Right lobe of liver (tissue), 6 donors: Measurements from ENCODE around the gene ACSS1. TPM values are rescaled to one million over a fixed set of nuclear protein-coding genes. Genes with fewer than 3 reads are reported as not detected.

Experiments used
- ATAC-seq, 4 donors: fragments of 200-7000 bp; cut with Tn5 transposase; one replicate each; pipeline ENCODE4 v1.9.1; 2020; ENCODE audit warnings: mild to moderate bottlenecking in 4 of 4, moderate library complexity in 4 of 4
- DNase-seq, 3 donors: peaks; one replicate each; pipeline ENCODE4 v3.0.0-alpha.2; 2020
- H3K27ac ChIP-seq, 3 donors: fragments of 200-600 bp; one replicate each; pipeline ENCODE4 v1.8.0; 2022
- H3K27me3 ChIP-seq, 2 donors: fragments of 200-600 bp; one replicate each; pipeline ENCODE4 v1.8.0; 2022
- H3K36me3 ChIP-seq, 4 donors: fragments of 200-600 bp; sonication (generic) in 1 of 4; one replicate each; pipeline versions ENCODE4 v1.5.1 to v1.8.0; 2017 to 2022; ENCODE audit warnings: control low read depth in 1 of 4
- H3K4me1 ChIP-seq, 4 donors: fragments of 200-600 bp; sonication (generic) in 1 of 4; one replicate each; pipeline versions ENCODE4 v1.5.1 to v1.8.0; 2017 to 2022; ENCODE audit warnings: control low read depth in 1 of 4
- H3K4me3 ChIP-seq, 3 donors: fragments of 200-600 bp; one replicate each; pipeline ENCODE4 v1.8.0; 2022
- H3K9me3 ChIP-seq, 4 donors: fragments of 200-600 bp; sonication (generic) in 1 of 4; one replicate each; pipeline versions ENCODE4 v1.5.1 to v1.8.0; 2017 to 2022; ENCODE audit warnings: control low read depth in 1 of 4
- POLR2A ChIP-seq: fragments of 450-650 bp; IDR thresholded peaks from one replicate; pipeline ENCODE4 v1.6.1; 2017; ENCODE audit warnings: antibody characterized with exemption, mild to moderate bottlenecking
- WGBS: methylation state at CpG from one replicate; pipeline ENCODE4 v1.1.6; 2018; ENCODE audit warnings: low coverage, low lambda C conversion rate; ENCODE audit not compliant: insufficient coverage; ENCODE audit errors: missing lambda C conversion rate; 5-methylcytosine and 5-hydroxymethylcytosine counted together
- intact Hi-C, 2 donors: fragments of 100-400 bp; cut with DNase I; formaldehyde crosslinking; loops; one replicate each; pipeline versions ENCODE4 v1.11.2 to v1.14.1; 2022
- total RNA-seq, 6 experiments: library from RNA; depleted of rRNA in 2 of 6; stranded (reverse); fragments of >200 nt in 2 of 6; fragmentation: NEBNext Ultra II Directional in 3 of 6; extraction: Animal tissue kit (Norgen Biotek cat#: 25700) in 3 of 6; gene quantifications; one replicate each; pipeline versions ENCODE4 v1.1.0 to v1.2.4, GENCODE V29; 2016 to 2023
- TF ChIP-seq, protein P1 (sequence below), 4 donors: fragments of 200-600 bp in 3 of 4; fragments of 450-650 bp in 1 of 4; IDR thresholded peaks; one replicate each; pipeline versions ENCODE4 v1.5.1 to v1.8.0; 2016 to 2022; ENCODE audit warnings: antibody characterized with exemption in 4 of 4, mild to moderate bottlenecking in 2 of 4
- donor health status: DM: no; HTN: yes; CAD: no.
- donor health status: DM: no; HTN: no; CAD: no.
- donor health status: DM: no; HTN: no; CAD: no.
- donor health status: DM: no; HTN: yes; CAD: no.
- donor health status: DM: no; HTN: yes; CAD: no.

The ACSS1 gene
- total RNA-seq, 6 experiments from 2014 or later, result 3.5 to 9.1 (median 6.3) TPM

DNA sequence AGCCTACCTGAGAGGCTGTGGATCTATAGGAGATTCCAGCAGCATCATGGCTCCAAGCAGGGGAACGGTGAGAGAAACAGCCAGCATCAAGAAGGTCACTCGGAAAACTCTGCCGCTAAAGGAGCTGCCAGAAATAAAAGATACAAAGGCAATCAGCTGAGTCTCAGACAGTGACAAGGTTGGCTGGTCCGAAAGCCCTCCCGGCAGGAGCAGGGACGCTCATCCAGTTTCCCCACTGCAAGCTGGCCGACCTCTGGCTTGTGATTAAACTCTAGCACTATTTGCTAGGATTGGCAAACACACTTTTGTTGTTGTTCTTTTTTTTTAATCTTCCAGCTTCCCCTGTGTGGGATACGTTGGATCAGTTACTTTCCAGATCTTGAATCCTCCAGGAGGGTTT is 74.0 kb downstream of the ACSS1 start:
- peak overlapping the region; percentile 7 to 90 (median 25) for H3K27ac ChIP-seq
- 31% methylated on average over 8 of the region's 8 CpGs for whole genome bisulfite sequencing
- ATAC-seq, result peak; percentile 33 to 57 (median 44)

DNA sequence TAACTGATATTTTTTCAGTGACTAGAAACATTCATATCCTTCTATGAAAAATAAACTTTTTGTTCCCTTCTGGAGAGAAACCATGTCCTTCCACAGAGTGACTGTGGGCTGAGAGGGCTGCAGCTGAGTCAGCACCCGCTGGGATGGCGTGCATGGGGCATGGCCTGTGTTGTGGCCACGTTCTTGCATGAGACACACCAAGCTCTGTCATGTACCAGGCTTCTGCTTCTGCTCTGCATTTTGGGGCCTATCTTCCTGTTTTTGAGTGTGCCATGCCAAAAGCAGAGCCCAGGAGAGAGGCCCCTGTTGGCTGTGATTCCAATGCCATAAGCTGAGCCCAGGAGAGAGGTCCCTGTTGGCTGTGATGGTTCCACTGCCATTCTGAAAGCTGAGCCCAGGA is 76.1 kb downstream of the ACSS1 start:
- WGBS, result 34% methylated on average over 3 of the region's 3 CpGs
- Histone ChIP-seq H3K4me1 (peaks cover 0 to 69% (median 21%) of the 10 kb centered on the region in 4 donors), H3K27ac (no peak overlapping the region), H3K4me3 (no peak overlapping the region), H3K36me3 (peaks cover 0 to 21% (median 4%) of the 10 kb centered on the region in 4 donors), H3K27me3 (no peaks in the 10 kb centered on the region), H3K9me3 (no peaks in the 10 kb centered on the region)
- DNase-seq (peak in 2 of 3 donors; percentile 49 to 53), ATAC-seq (peak in 1 of 4 donors; percentile 8)
- no peak for TF ChIP-seq POLR2A
- TF ChIP-seq, protein P1, sequence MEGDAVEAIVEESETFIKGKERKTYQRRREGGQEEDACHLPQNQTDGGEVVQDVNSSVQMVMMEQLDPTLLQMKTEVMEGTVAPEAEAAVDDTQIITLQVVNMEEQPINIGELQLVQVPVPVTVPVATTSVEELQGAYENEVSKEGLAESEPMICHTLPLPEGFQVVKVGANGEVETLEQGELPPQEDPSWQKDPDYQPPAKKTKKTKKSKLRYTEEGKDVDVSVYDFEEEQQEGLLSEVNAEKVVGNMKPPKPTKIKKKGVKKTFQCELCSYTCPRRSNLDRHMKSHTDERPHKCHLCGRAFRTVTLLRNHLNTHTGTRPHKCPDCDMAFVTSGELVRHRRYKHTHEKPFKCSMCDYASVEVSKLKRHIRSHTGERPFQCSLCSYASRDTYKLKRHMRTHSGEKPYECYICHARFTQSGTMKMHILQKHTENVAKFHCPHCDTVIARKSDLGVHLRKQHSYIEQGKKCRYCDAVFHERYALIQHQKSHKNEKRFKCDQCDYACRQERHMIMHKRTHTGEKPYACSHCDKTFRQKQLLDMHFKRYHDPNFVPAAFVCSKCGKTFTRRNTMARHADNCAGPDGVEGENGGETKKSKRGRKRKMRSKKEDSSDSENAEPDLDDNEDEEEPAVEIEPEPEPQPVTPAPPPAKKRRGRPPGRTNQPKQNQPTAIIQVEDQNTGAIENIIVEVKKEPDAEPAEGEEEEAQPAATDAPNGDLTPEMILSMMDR (IDR thresholded peaks at IDR 0.05), result no peak
- intact Hi-C loops, result no loop called here

More for the DNA sequence above, 74.0 kb downstream of the ACSS1 start:
- TF ChIP-seq POLR2A, result peak; percentile 25
- TF ChIP-seq, protein P1 (IDR thresholded peaks at IDR 0.05), result no peak
- H3K27me3 ChIP-seq, result no peaks in the 10 kb centered on the region
- H3K9me3 ChIP-seq, result no peaks in the 10 kb centered on the region
- H3K4me1 ChIP-seq, result peaks cover 0 to 69% (median 19%) of the 10 kb centered on the region in 4 donors
- H3K4me3 ChIP-seq, result peak overlapping the region in 2 of 3 donors; percentile 30 to 35
- peaks cover 0 to 18% (median 2%) of the 10 kb centered on the region in 4 donors for H3K36me3 ChIP-seq
- DNase-seq, result peak; percentile 53 to 80 (median 78)
- intact Hi-C loops, result no loop called here

DNA sequence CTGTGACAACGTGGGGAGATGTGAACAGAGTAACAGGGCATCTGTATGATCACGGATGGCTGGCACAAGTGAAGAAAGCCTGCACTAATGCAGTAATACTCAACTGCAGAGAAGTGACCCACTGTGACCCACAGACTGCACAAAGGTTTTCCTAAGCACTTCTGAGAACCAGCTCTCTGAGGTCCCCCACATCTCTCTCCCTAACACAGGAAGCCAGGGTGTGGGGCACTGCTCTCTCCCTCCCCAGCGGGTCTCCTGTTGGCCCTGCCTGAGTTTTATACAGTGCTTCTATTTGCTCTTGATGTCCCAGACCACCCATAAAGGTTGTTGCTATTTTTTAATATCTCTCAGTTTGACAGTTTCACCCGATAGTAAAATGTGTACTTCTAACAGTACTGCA is 76.7 kb downstream of the ACSS1 start:
- H3K4me3 ChIP-seq, result no peak overlapping the region
- TF ChIP-seq, protein P1 (IDR thresholded peaks at IDR 0.05), result no peak
- no peak for TF ChIP-seq POLR2A
- H3K27me3 ChIP-seq, result no peaks in the 10 kb centered on the region
- H3K4me1 ChIP-seq, result peaks cover 0 to 66% (median 18%) of the 10 kb centered on the region in 4 donors
- 72% methylated on average over 4 of the region's 4 CpGs for WGBS
- intact Hi-C loops, result no loop called here
- no peaks in the 10 kb centered on the region for H3K9me3 ChIP-seq
- DNase-seq, result peak in 1 of 3 donors; percentile 23
- no peak overlapping the region for H3K27ac ChIP-seq
- ATAC-seq, result no peak
- peaks cover 0 to 26% (median 4%) of the 10 kb centered on the region in 4 donors for H3K36me3 ChIP-seq

- intact Hi-C loops, result no loop called here
- Histone ChIP-seq H3K27me3 (no peaks in the 10 kb centered on the region), H3K27ac (peak overlapping the region in 1 of 3 donors; percentile 1), H3K4me1 (peaks cover 0 to 57% (median 14%) of the 10 kb centered on the region in 4 donors), H3K36me3 (peaks cover 0 to 28% (median 4%) of the 10 kb centered on the region in 4 donors), H3K4me3 (no peak overlapping the region), H3K9me3 (no peaks in the 10 kb centered on the region)
- no peak for ATAC-seq
- DNase-seq, result peak in 1 of 3 donors; percentile 45
- WGBS, result 89% methylated on average over 16 of the region's 34 CpGs
- TF ChIP-seq, protein P1 (IDR thresholded peaks at IDR 0.05), result no peak
- TF ChIP-seq POLR2A, result no peak
These were observed 77.5 kb downstream of the ACSS1 start for GRCh38 chr20:24980291-24981053.
